ENCODE measurements around the gene TMEM94.

DNA sequence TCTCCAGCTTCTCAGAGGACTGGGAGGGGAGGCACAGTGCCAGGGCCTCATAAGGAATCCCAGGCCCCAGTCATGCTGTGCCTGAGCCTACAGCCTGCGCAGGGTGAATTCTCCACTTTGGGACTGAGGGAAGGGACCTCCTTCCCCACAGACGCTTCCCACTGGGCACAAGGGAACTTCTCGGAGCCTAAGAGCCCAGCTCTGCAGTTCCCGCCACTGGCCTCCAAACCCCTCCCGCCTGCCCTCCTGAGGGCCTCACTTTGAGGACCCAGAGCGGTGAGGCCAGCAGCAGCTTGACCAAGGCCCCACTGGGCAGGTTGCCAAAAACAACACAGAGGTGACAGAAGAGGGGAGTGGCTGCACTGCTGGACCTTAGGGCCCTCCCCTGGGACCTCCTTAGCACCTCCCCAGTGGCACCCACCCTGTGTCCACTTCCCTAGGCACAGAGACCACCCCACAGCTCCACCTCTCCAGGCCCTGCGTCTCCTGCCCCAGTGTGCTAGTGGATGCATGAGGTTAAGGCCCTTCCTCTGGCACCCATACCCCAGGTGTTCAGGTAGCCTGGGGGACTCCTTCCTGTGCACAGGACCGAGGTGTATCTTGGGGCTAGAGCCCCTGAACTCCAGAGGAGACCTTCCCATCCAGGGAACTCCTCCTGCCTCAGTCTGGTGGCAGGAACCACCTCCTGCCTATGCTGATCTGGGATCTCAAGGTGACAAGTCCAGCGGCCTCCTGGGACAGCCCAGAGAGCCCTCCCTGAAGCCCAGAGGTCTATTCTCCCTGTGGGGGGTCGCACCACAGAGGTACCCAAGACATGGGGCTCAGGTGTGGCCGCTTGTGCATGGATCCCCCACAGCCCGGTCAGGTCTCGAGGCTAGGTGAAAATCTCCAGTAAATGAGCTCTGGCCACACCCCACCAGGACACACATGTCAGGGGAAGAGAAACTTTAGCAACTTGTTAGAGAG is 55.5 kb downstream of the TMEM94 start:
- TF ChIP-seq, protein P1, sequence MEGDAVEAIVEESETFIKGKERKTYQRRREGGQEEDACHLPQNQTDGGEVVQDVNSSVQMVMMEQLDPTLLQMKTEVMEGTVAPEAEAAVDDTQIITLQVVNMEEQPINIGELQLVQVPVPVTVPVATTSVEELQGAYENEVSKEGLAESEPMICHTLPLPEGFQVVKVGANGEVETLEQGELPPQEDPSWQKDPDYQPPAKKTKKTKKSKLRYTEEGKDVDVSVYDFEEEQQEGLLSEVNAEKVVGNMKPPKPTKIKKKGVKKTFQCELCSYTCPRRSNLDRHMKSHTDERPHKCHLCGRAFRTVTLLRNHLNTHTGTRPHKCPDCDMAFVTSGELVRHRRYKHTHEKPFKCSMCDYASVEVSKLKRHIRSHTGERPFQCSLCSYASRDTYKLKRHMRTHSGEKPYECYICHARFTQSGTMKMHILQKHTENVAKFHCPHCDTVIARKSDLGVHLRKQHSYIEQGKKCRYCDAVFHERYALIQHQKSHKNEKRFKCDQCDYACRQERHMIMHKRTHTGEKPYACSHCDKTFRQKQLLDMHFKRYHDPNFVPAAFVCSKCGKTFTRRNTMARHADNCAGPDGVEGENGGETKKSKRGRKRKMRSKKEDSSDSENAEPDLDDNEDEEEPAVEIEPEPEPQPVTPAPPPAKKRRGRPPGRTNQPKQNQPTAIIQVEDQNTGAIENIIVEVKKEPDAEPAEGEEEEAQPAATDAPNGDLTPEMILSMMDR (IDR thresholded peaks at IDR 0.05; ENCODE audit: low read length) = no peak
- TF ChIP-seq EZH2 (IDR thresholded peaks at IDR 0.05; ENCODE audit: borderline replicate concordance, low read length) = no peak

Data from OCI-LY1 (cell line).